ENCODE results near the gene USP13. TPM values are rescaled to one million over a fixed set of nuclear protein-coding genes. Genes with fewer than 3 reads are reported as not detected.

Gene USP13
- total RNA-seq, 1 experiment from 2014 or later = 19.0 TPM

Small RNA genes lying within 50 kb of the gene (small RNA-seq; reads per million reads assigned to genes)
- not detected for gene RF01210

Other genes starting within 250 kb of the USP13 start
- gene GNB4, start 201.6 kb upstream of the USP13 start, total RNA-seq (2014; rRNA removed; shearing (Covaris generic)) = 60.5 and 61.1 TPM in 2 replicates
- gene ACTL6A, start 90.1 kb upstream of the USP13 start, total RNA-seq (2014; rRNA removed; shearing (Covaris generic)) = 135 and 170 TPM in 2 replicates
- 146 and 148 TPM in 2 replicates for gene MRPL47, start 48.4 kb upstream of the USP13 start, total RNA-seq (2014; rRNA removed; shearing (Covaris generic))
- 244 and 296 TPM in 2 replicates for gene NDUFB5, start 48.2 kb upstream of the USP13 start, total RNA-seq (2014; rRNA removed; shearing (Covaris generic))